HepG2 (cell line): ENCODE data around the gene PTPN20. TPM values are rescaled to one million over a fixed set of nuclear protein-coding genes. Genes with fewer than 3 reads are reported as not detected.

ENCODE experiments used
- ATAC-seq: fragments of 200-7000 bp; cut with Tn5 transposase; 3 replicates; pipeline ENCODE4 v1.9.1; 2020; ENCODE audit warnings: mild to moderate bottlenecking, moderate library complexity
- BruUV-seq: library from RNA; stranded (reverse); fragments of 400-500 nt; replicated peaks from 2 replicates; lab custom pipeline; 2021; lab: Mats Ljungman, UMichigan
- CTCF ChIA-PET: fragments of 300-600 bp; formaldehyde crosslinking; extraction: SDS; loops from one replicate; lab custom pipeline; 2021; ENCODE audit warnings: low total read pairs, inconsistent platforms, low intra/inter-chr PET ratio; lab: Yijun Ruan, JAX
- POLR2A ChIA-PET: fragments of 350-600 bp; sonication (Branson Sonifier 250); formaldehyde crosslinking; loops from one replicate; lab custom pipeline; 2020; ENCODE audit warnings: antibody characterized with exemption, inconsistent platforms; lab: Yijun Ruan, JAX
- DNase-seq: peaks from one replicate; pipeline ENCODE4 v3.0.0-alpha.2; 2015; ENCODE audit warnings: low spot score
- FAIRE-seq: peaks from 3 replicates; lab custom pipeline; 2011; peaks lifted over from hg19 to GRCh38; lab: Jason Lieb, UNC
- H2AFZ ChIP-seq: one replicate; pipeline ENCODE4 v1.6.1; 2011; ENCODE audit warnings: low read length, inconsistent platforms
- H3K27ac ChIP-seq: fragments of 300-600 bp; 3 replicates; pipeline ENCODE4 v1.8.0; 2011; ENCODE audit warnings: mixed run types, mild to moderate bottlenecking, mixed read lengths, low read length, inconsistent platforms; ENCODE audit not compliant: insufficient read depth; ENCODE audit errors: extremely low read length
- H3K27me3 ChIP-seq, 2 experiments: fragments of 200-600 bp in 1 of 2; 2 replicates in 1 of 2; 3 replicates in 1 of 2; pipeline versions ENCODE4 v1.6.0 to v1.8.0; 2011; ENCODE audit warnings: low read length in 2 of 2, mild to moderate bottlenecking in 2 of 2, moderate library complexity in 2 of 2, inconsistent platforms in 1 of 2; ENCODE audit not compliant: insufficient read depth in 2 of 2, control insufficient read depth in 1 of 2
- H3K36me3 ChIP-seq, 2 experiments: fragments of 200-600 bp in 1 of 2; replicated peaks in 1 of 2; 2 replicates in 1 of 2; 3 replicates in 1 of 2; pipeline versions ENCODE4 v1.5.1 to v1.8.0; 2011; ENCODE audit warnings: low read length in 2 of 2, inconsistent platforms in 1 of 2; ENCODE audit not compliant: insufficient read depth in 2 of 2, control insufficient read depth in 1 of 2
- H3K4me1 ChIP-seq: 2 replicates; pipeline ENCODE4 v1.5.1; 2012; ENCODE audit warnings: low read length, inconsistent platforms; ENCODE audit not compliant: insufficient read depth
- H3K4me2 ChIP-seq: 2 replicates; pipeline ENCODE4 v1.6.0; 2011; ENCODE audit warnings: low read depth, low read length, inconsistent platforms
- H3K4me3 ChIP-seq, 3 experiments: fragments of 200-600 bp in 1 of 3; sonication (generic), shearing (Covaris generic) in 1 of 3; replicated peaks in 1 of 3; 2 replicates each; pipeline ENCODE4 v1.5.1; 2011 to 2016; ENCODE audit warnings: low read length in 3 of 3, inconsistent platforms in 2 of 3, low read depth in 2 of 3, mild to moderate bottlenecking in 2 of 3, control low read depth in 1 of 3, mixed read lengths in 1 of 3; ENCODE audit not compliant: insufficient read depth in 1 of 3
- H3K79me2 ChIP-seq: one replicate; pipeline ENCODE4 v1.6.1; 2011; ENCODE audit warnings: low read length, inconsistent platforms; ENCODE audit not compliant: insufficient read depth
- H3K9ac ChIP-seq: 2 replicates; pipeline ENCODE4 v1.6.0; 2011; ENCODE audit warnings: mild to moderate bottlenecking, low read depth, low read length, inconsistent platforms; ENCODE audit not compliant: insufficient read depth
- H3K9me3 ChIP-seq: 2 replicates; pipeline ENCODE4 v1.5.1; 2012; ENCODE audit warnings: mild to moderate bottlenecking, low read length
- H4K20me1 ChIP-seq: 2 replicates; pipeline ENCODE4 v1.6.0; 2011; ENCODE audit warnings: inconsistent platforms, mild to moderate bottlenecking, low read length, moderate library complexity; ENCODE audit not compliant: insufficient read depth
- ARID4A ChIP-seq: sonication (generic); formaldehyde crosslinking; IDR thresholded peaks from 2 replicates; pipeline ENCODE4 v1.5.0; 2020; ENCODE audit warnings: mild to moderate bottlenecking, missing genetic modification reagents, borderline replicate concordance
- CC2D1A ChIP-seq: sonication (generic); formaldehyde crosslinking; IDR thresholded peaks from 2 replicates; pipeline ENCODE4 v1.8.1; 2023; ENCODE audit warnings: mild to moderate bottlenecking, missing genetic modification reagents
- ELK4 ChIP-seq: sonication (generic); formaldehyde crosslinking; IDR thresholded peaks from 2 replicates; pipeline ENCODE4 v1.9.0; 2021; ENCODE audit warnings: missing genetic modification reagents, borderline replicate concordance
- HDAC6 ChIP-seq: fragments of 200-600 bp; sonication (generic); IDR thresholded peaks from 2 replicates; pipeline ENCODE4 v1.7.0; 2017; ENCODE audit warnings: mild to moderate bottlenecking, antibody characterized with exemption, low read length, low read depth
- IKZF5 ChIP-seq: IDR thresholded peaks from 2 replicates; pipeline ENCODE4 v1.6.1; 2018; ENCODE audit warnings: missing genetic modification reagents, mild to moderate bottlenecking, missing compliant biosample characterization
- IRF2 ChIP-seq: IDR thresholded peaks from 2 replicates; pipeline ENCODE4 v1.6.1; 2018; ENCODE audit warnings: missing genetic modification reagents, missing compliant biosample characterization
- LRRFIP1 ChIP-seq: sonication (generic); formaldehyde crosslinking; conservative IDR thresholded peaks from 2 replicates; pipeline ENCODE4 v1.4.0; 2020; ENCODE audit warnings: missing genetic modification reagents
- PCBP1 ChIP-seq: fragments of 200-400 bp; formaldehyde crosslinking; IDR thresholded peaks from 2 replicates; pipeline ENCODE4 v1.6.1; 2017; ENCODE audit warnings: mild to moderate bottlenecking, low read depth, low read length, borderline replicate concordance
- PITX1 ChIP-seq: sonication (generic); formaldehyde crosslinking; IDR thresholded peaks from 2 replicates; pipeline ENCODE4 v1.5.1; 2020; ENCODE audit warnings: mild to moderate bottlenecking, missing genetic modification reagents
- RBM22 ChIP-seq: fragments of 200-400 bp; formaldehyde crosslinking; optimal IDR thresholded peaks from 2 replicates; pipeline ENCODE3; 2017; ENCODE audit warnings: mild to moderate bottlenecking, low read length, moderate library complexity
- ZBTB25 ChIP-seq: IDR thresholded peaks from 2 replicates; pipeline ENCODE4 v1.6.1; 2018; ENCODE audit warnings: missing genetic modification reagents
- ZNF12 ChIP-seq: sonication (generic); formaldehyde crosslinking; IDR thresholded peaks from 2 replicates; pipeline ENCODE4 v1.5.0; 2020; ENCODE audit warnings: missing genetic modification reagents
- ZNF138 ChIP-seq: sonication (generic); formaldehyde crosslinking; IDR thresholded peaks from 2 replicates; pipeline ENCODE4 v1.5.0; 2020; ENCODE audit warnings: mild to moderate bottlenecking, low read depth, missing genetic modification reagents
- ZNF546 ChIP-seq: sonication (generic); formaldehyde crosslinking; conservative IDR thresholded peaks from 2 replicates; pipeline ENCODE4 v1.8.1; 2023; ENCODE audit warnings: mild to moderate bottlenecking, missing genetic modification reagents
- ZNF772 ChIP-seq: sonication (generic); formaldehyde crosslinking; IDR thresholded peaks from 2 replicates; pipeline ENCODE4 v1.5.0; 2020; ENCODE audit warnings: mild to moderate bottlenecking, missing genetic modification reagents
- WGBS: methylation state at CpG from one replicate; pipeline ENCODE4 v1.1.6; 2017; ENCODE audit warnings: low lambda C conversion rate; 5-methylcytosine and 5-hydroxymethylcytosine counted together
- in situ Hi-C: cut with HindIII; loops from 2 replicates; pipeline ENCODE4 v1.10.0; 2017; ENCODE audit warnings: low pct_unique_long_range_greater_than_20kb; ENCODE audit not compliant: extremely low pct_ligation_motif_present
- intact Hi-C: fragments of 100-400 bp; cut with micrococcal nuclease; formaldehyde crosslinking; loops from one replicate; pipeline ENCODE4 v1.10.0; 2022; ENCODE audit not compliant: unreplicated experiment
- polyA plus RNA-seq, 8 experiments: library from polyadenylated mRNA; depleted of rRNA in 3 of 8; stranded (reverse) in 7 of 8; unstranded in 1 of 8; fragments of >200 nt; fragmentation: Illumina TruSeq in 4 of 8; extraction: Trizol in 4 of 8; gene quantifications; 2 replicates each; pipeline versions ENCODE4 v1.2.1 to v1.2.3, GENCODE V29; 2011 to 2016; ENCODE audit warnings: low read depth in 4 of 8, missing spikeins in 1 of 8, mixed read lengths in 1 of 8; ENCODE audit not compliant: insufficient read depth in 1 of 8
- total RNA-seq, 5 experiments: library from RNA; depleted of rRNA; stranded (reverse); fragments of >200 nt; fragmentation: Illumina TruSeq; extraction: Trizol; gene quantifications; 2 replicates each; pipeline ENCODE4 v1.2.3, GENCODE V29; 2016; ENCODE audit warnings: low read depth in 1 of 5

PTPN20 gene
- total and polyA plus RNA-seq, 2 of the 13 experiments (the other 11 are each of a cell fraction or from before 2014, with no cell fraction given) = not detected

GRCh38 chr10:47031901-47032465 is 120.8 kb downstream of the PTPN20 start:
- Histone ChIP-seq H3K36me3 (no peaks in the 10 kb centered on the region), H3K79me2 (no peaks in the 10 kb centered on the region), H4K20me1 (no peaks in the 10 kb centered on the region), H3K4me1 (no peaks in the 10 kb centered on the region), H3K27ac (no peak overlapping the region), H3K4me3 (no peak overlapping the region), H3K9me3 (no peaks in the 10 kb centered on the region), H3K9ac (no peak overlapping the region), H2AFZ (no peak overlapping the region), H3K27me3 (peaks cover 3 to 21% of the 10 kb centered on the region in 2 experiments; a peak in 4 of 5 replicates), H3K4me2 (no peak overlapping the region)
- in situ Hi-C loops (no loop called here), intact Hi-C loops (no loop called here)
- DNase-seq = no peak
- 18% methylated on average over 7 of the region's 7 CpGs for WGBS
- TF ChIP-seq HDAC6 (no peak), ZNF12 (no peak), RBM22 (no peak), CC2D1A (CRISPR knock-in tag) (no peak), ELK4 (no peak), ZNF546 (CRISPR knock-in tag) (no peak), ZNF138 (CRISPR knock-in tag) (no peak), LRRFIP1 (CRISPR knock-in tag) (no peak), PCBP1 (no peak), PITX1 (CRISPR knock-in tag) (no peak), IKZF5 (CRISPR knock-in tag) (no peak), ZBTB25 (no peak), ARID4A (CRISPR knock-in tag) (no peak), ZNF772 (CRISPR knock-in tag) (no peak), IRF2 (CRISPR knock-in tag) (no peak)
- ChIA-PET POLR2A (no interaction called here), CTCF (no interaction called here)
- ATAC-seq = no peak
- FAIRE-seq = no peak
- no TSS peak for BruUV-seq
